ENCODE measurements around the gene MMD2. TPM values are rescaled to one million over a fixed set of nuclear protein-coding genes. Genes with fewer than 3 reads are reported as not detected.

Gene MMD2, protein sequence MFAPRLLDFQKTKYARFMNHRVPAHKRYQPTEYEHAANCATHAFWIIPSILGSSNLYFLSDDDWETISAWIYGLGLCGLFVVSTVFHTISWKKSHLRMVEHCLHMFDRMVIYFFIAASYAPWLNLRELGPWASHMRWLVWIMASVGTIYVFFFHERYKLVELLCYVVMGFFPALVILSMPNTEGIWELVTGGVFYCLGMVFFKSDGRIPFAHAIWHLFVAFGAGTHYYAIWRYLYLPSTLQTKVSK
- total RNA-seq, result not detected in 2 replicates

DNA sequence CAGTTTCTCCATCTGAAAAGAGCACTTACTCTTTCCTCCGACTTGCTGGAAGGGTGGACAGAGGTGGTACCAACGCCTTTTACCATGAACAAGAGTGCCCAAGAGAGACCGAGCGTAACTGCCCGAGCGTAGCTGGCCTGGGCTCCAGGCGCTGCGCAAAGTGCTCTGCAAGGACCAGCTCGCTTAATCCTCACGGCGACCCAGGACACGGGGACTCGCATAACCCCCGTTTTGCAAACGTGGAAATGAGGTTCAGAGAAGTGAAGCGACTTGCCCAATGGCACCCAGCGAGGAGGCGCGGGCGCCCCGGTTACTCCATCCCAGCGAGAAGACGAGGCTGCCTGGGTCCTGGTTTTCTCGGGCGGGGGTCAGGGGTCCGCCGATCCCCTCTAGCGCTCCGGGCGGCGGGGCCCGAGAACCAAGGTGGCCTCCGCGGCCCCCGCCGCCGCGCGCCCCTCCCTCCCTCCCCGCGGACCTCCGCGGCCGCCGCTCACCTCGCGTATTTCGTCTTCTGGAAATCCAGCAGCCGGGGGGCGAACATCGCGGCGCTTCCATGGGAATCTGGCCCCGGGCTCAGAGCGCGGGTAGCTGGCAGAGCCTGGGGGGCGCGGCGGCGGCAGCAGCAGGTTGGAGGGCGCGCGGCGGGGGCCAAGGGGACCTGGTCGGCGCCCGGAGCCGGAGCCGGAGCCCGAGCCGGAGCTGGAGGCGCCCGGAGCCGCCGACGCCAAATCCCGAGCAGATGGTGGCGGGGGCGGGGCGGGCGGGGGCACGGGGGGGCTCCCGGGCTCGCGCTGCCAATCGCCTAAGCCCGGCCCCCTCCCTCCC, at the start of gene MMD2:
TSS of gene MMD2 (minus strand) at position 711 of the 825 bp plus-strand sequence. CDS start at position 541, 170 bp downstream.

DNA sequence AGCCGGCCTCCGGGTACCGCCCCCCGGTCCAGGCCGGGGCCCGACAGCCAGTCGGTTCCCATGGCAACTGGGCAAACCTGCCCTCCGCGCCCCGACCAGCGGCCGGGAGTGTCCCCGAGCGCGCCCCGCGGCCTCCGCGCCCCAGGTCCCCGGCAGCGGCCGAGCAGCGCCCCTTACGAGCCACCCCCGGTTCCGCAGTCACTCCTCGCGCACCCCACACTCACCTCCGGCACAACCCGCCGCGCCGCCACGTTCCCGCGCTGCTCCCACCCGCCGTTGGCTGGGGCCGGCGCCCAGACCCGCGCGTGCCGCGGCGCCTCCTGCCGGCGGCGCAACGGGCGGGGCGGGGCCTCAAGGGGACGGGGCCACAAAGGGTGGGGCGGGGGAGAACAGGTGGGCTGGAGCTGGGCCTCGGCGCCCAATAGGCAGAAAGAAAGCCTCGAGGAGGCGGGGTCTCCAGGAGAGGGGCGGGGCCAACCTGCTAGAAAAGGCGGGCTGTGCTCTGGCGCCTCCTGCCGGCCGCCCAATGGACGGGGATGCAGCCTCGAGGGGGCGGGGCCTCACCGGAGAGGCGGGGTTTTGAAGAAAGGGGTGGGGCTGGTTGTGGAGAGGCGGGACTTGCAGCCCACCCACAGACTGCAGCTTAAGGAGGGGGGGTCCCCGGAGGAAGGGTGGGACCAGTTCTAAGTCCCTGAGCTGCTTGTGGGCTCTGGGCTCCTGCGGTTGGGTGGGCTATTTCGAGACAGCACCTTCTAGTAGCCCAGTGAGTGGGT, 75.4 kb downstream of the MMD2 start, which contains the start of gene RADIL:
TSS of gene RADIL (minus strand) at position 345 of the 773 bp plus-strand sequence. CDS start 5,577 bp downstream, outside the sequence.

DNA sequence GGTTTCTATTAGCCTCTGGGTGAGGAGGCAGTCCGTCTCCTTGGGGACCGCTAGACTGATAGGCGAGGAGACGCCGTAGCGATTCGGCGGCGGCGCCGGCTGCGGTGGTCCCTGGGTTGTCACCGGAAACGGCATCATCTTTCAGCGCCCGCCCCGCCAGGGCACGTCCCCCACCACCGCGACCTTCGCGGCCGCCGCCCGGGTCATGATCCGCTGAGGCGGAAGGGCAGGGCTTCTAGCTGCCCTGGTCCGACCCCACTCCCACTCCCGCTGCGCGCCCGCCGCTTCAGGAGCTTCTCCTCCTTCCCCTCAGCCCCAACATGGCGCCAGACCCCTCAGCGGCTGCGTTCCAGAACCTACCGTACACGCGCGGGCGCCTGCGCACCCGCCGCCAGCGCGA, 97.3 kb downstream of the MMD2 start, which contains the start of gene PAPOLB:
TSS of gene PAPOLB (minus strand) at position 358 of the 400 bp plus-strand sequence. CDS start at position 138, 220 bp downstream.

Other genes with a start within 250 kb of the MMD2 start
- gene AP5Z1, start 183.6 kb downstream of the MMD2 start, total RNA-seq, result 19.7 and 27.6 TPM in 2 replicates
- 0.24 TPM in 1 of 2 replicates, not detected in the other for gene PAPOLB, start 97.2 kb downstream of the MMD2 start, total RNA-seq
- gene RADIL, start 75.5 kb downstream of the MMD2 start, total RNA-seq, result 0.19 and 1.3 TPM in 2 replicates
- 6.9 and 7.8 TPM in 2 replicates for gene RBAK, start 86.7 kb upstream of the MMD2 start, total RNA-seq
- gene WIPI2, start 231.0 kb upstream of the MMD2 start, total RNA-seq, result 52.4 and 54.5 TPM in 2 replicates

Data from cardiac ventricle fibroblast (primary cell).